PFSK-1 (cell line): ENCODE results near the gene MRTFB.
A peak's percentile ranks its signal among the peaks of the same experiment; 100 is the strongest.

Source experiments
- FOXP2 ChIP-seq: optimal IDR thresholded peaks from 2 replicates; pipeline ENCODE3; 2011; ENCODE audit warnings: borderline replicate concordance, control low read depth, inconsistent platforms; ENCODE audit not compliant: insufficient read depth; ENCODE audit errors: extremely low read length, extremely low read depth
- POLR2AphosphoS5 ChIP-seq: IDR thresholded peaks from 2 replicates; pipeline ENCODE4 v1.6.1; 2012; ENCODE audit warnings: low read depth, mild to moderate bottlenecking, control low read depth, low read length, moderate library complexity
- REST ChIP-seq, 2 experiments: IDR thresholded peaks; 2 replicates each; pipeline versions ENCODE4 v1.6.1 to v1.8.0; 2011 to 2012; ENCODE audit warnings: low read depth in 2 of 2, low read length in 2 of 2, control low read depth in 1 of 2, inconsistent platforms in 1 of 2, mild to moderate bottlenecking in 1 of 2, moderate library complexity in 1 of 2; ENCODE audit not compliant: insufficient read depth in 1 of 2
- SIN3A ChIP-seq: IDR thresholded peaks from 2 replicates; pipeline ENCODE4 v1.6.1; 2012; ENCODE audit warnings: mild to moderate bottlenecking, low read length, moderate library complexity, borderline replicate concordance; ENCODE audit not compliant: insufficient read depth
- TAF1 ChIP-seq: IDR thresholded peaks from 2 replicates; pipeline ENCODE4 v1.6.1; 2012; ENCODE audit warnings: low read length, control low read depth, borderline replicate concordance; ENCODE audit not compliant: insufficient read depth

The MRTFB gene

GRCh38 chr16:14042706-14043105, 28.4 kb upstream of the MRTFB start:
- TF ChIP-seq TAF1 (no peak), REST (IDR thresholded peaks at IDR 0.05; ENCODE audit: insufficient read depth in 1 of 2, low read depth in 2 of 2, low read length in 2 of 2) (no peak), SIN3A (no peak), POLR2AphosphoS5 (no peak), FOXP2 (no peak)

GRCh38 chr16:14043278-14043677, 27.8 kb upstream of the MRTFB start:
- TF ChIP-seq REST (IDR thresholded peaks at IDR 0.05; ENCODE audit: insufficient read depth in 1 of 2, low read depth in 2 of 2, low read length in 2 of 2) (no peak), SIN3A (no peak), TAF1 (no peak), FOXP2 (no peak), POLR2AphosphoS5 (no peak)

GRCh38 chr16:14043793-14044192, 27.3 kb upstream of the MRTFB start:
- no peak for TF ChIP-seq POLR2AphosphoS5
- no peak for TF ChIP-seq REST (IDR thresholded peaks at IDR 0.05; ENCODE audit: insufficient read depth in 1 of 2, low read depth in 2 of 2, low read length in 2 of 2)
- no peak for TF ChIP-seq FOXP2

- TF ChIP-seq REST (IDR thresholded peaks at IDR 0.05; ENCODE audit: insufficient read depth in 1 of 2, low read depth in 2 of 2, low read length in 2 of 2) = peak; percentile 32 to 78; a peak in 1 of 4 replicates
These were observed 23.8 kb upstream of the MRTFB start for GRCh38 chr16:14047121-14047859.

- TF ChIP-seq FOXP2 (no peak), REST (IDR thresholded peaks at IDR 0.05; ENCODE audit: insufficient read depth in 1 of 2, low read depth in 2 of 2, low read length in 2 of 2) (no peak), TAF1 (no peak), SIN3A (no peak), POLR2AphosphoS5 (no peak)
These were observed 20.7 kb upstream of the MRTFB start for GRCh38 chr16:14050291-14051027.
